GM08714 (cell line): Measurements from ENCODE around the gene IZUMO4.

Source experiments
- H3K4me3 ChIP-seq: fragments of 200-500 bp; sonication (Bioruptor generic); 2 replicates; pipeline ENCODE4 v1.5.1; 2014; ENCODE audit warnings: mild to moderate bottlenecking, low read length, inconsistent platforms
- ZNF274 ChIP-seq: IDR thresholded peaks from 2 replicates; pipeline ENCODE4 v1.6.1; 2012; ENCODE audit warnings: mild to moderate bottlenecking, low read depth, low read length

IZUMO4 gene

DNA sequence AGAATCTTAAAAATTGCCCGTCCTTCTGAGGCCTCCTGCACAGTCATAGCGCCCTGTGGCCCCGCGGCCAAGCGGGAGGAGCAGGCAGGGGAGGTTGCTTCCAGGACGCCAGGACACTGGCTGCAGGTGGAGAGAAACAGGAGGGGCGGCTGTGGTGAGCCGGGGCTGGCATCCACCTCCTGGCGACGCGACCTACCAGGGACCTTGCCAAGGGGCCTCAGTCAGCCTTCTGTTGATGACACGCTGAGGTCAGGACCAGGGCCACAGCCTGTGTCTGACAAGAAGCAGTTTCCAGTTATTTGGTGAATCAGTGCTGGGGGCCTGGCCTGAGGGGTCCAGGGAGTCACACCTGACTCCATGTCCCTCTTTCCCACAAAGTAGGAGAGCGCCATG is 32.3 kb upstream of the IZUMO4 start:
- TF ChIP-seq ZNF274, result no peak
- H3K4me3 ChIP-seq, result no peak overlapping the region

DNA sequence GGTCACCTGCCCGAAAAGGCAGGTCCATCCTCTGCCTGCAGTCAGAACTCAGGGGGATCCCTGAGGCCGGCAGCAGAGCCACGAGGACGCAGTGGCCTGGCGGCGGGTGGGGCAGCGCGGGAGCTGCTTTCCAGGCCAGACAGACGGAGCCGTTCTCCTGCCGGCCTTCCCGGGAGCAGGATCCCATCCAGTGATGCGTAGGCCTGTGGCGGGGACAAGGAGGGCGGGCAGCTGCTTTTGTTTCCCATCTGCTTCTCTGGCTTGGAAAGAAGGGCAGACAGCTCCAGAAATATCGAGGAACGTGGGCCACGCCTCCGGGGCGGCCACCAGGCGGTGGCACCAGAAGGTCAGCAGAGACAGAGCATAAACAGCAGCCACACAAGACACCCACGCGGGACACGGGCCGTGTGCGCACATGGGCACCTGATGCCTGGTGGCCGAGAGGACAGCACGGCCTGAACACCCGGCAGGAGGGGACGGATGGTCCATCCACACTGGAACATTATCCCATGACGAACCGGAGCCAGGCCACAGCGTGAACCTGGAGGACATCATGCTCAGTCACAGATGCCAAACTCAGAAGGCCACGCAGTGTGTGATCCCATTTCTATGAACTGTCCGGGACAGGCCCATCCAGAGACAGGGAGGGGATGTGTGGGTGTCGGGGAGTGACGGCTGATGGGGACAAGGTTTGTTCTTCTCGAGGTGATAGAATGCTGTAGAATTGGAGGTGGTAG is 31.8 kb upstream of the IZUMO4 start:
- no peak overlapping the region for H3K4me3 ChIP-seq

DNA sequence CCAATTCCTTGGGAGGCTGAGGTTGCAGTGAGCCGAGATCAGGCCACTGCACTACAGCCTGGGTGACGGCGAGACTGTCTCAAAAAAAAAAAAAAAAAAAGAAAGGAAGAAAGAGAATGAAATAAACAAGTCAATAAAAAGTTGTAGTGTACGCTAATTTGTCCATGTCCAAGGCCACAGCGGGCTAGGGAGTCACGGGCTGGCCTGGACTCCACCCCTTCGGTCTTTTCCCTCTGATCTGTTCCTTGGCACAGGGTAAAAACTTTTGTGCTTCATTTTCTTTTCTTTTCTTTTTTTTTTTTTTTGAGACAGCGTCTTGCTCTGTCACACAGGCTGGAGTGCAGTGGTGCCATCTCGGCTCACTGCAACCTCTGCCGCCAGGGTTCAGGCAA is 26.3 kb upstream of the IZUMO4 start:
- no peak overlapping the region for H3K4me3 ChIP-seq
- no peak for TF ChIP-seq ZNF274

More for the DNA sequence above, 31.8 kb upstream of the IZUMO4 start:
- TF ChIP-seq ZNF274, result no peak

DNA sequence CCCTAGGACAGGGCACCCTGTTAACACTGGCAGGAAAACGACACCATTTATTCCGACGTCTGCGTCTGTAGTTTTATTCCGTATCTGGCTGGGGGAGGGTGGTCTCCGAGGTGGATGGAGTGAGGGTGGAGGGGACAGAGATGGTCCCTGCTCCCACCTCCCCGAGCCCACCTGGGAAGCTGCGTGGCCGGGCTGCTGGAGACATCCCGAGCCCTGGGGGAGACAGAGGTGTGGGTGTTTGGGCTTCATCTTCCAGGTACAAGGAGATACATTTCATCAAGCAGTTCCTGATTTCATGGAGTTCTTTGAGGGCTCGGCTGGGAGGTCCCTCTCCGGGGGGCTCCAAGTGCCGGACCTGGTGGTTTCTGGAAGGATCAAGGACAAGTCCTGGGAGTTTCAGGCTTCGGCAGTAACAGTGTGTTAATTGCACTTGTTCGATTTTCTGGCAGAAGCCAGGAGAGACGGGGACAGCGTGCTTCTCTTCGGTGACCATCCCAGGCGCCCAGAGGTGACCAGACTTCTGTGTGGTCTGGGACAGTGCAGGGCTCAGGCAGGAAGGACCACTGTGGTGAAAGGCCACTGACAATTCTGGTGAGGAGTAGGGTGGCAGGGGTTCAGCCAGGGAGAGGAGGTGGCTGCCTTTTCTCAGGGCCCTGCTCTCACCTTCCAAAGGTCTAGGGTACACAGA is 25.6 kb upstream of the IZUMO4 start:
- H3K4me3 ChIP-seq, result no peak overlapping the region
- TF ChIP-seq ZNF274, result no peak

DNA sequence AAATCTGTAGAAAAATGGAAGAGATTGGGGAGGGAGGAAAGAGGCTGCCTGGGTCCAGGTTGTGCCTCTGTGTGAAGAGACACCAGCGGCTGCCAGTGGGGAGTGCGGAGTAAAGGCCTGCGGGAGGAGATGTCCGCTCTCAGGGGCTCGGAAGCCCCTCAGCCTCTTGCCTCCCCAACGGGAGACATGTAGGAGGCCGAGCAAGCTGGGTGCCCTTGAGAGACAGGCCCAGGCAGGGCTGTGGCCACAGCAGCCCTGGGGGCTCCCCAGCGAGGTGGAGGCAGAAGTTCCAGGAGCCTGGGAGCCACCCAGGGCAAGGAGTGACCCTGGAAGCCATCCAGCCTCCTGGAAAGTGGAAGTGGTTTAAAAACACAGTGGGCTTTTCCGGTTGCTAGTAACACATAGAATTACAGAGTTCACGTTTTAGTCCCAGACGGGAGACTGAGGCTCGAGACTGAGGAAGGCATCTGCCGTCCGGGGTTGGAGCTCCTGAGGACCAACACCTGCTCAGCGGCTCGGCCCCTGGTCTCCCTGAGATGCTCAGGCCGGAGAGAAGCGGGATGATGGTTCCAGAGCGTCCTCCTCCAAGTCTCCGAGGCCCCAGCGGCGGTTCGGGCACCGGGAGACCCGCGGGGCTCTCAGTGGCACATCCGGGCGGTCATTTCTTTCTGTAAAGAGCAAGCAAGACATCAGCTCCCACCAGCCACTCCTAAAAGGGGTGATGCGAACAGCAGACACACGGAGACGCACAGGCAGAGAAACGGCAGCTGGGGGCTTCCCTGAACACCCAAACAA is 23.8 kb upstream of the IZUMO4 start:
- H3K4me3 ChIP-seq, result no peak overlapping the region
- no peak for TF ChIP-seq ZNF274

DNA sequence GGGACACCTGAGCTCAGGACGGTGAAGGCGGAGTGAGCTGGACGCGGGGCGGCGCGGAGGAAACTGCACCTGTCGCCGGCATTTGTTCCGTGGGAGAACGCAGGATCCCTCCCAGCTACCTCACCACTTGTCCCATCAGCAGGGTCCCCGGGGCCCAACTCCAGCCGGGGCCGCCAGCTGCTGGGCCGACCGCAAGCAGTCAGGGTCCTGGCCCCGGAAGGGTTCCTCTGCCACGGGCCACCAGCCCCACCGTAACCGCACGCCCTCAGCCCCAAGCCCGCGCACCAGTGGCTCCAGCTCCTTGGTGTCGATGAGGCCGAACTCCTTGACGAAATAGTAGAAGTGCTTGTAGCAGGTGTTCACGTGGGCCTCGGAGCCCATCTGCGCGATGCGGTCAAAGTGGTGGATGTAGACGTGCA is 20.2 kb upstream of the IZUMO4 start:
- no peak for TF ChIP-seq ZNF274
- H3K4me3 ChIP-seq, result no peak overlapping the region

DNA sequence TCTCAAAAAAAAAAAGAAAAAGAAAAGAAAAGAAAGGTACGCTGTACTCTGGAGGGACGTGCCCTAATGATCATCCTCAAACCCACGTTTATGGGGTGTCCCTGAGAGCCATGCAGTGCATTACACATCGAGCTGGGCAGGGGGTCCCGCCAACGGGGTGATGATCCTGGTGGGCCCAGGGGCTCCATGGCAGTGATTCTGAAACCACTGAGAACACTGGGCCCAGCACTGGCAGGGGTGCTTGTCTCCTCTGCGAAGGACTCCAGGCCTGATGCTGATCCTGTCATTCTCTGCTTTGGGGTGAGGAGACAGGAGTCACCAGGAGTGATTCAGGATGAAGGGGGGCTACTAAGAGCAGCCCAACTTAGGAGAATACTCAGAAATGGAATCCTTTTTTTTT is 19.3 kb upstream of the IZUMO4 start:
- H3K4me3 ChIP-seq, result no peak overlapping the region
- TF ChIP-seq ZNF274, result no peak

DNA sequence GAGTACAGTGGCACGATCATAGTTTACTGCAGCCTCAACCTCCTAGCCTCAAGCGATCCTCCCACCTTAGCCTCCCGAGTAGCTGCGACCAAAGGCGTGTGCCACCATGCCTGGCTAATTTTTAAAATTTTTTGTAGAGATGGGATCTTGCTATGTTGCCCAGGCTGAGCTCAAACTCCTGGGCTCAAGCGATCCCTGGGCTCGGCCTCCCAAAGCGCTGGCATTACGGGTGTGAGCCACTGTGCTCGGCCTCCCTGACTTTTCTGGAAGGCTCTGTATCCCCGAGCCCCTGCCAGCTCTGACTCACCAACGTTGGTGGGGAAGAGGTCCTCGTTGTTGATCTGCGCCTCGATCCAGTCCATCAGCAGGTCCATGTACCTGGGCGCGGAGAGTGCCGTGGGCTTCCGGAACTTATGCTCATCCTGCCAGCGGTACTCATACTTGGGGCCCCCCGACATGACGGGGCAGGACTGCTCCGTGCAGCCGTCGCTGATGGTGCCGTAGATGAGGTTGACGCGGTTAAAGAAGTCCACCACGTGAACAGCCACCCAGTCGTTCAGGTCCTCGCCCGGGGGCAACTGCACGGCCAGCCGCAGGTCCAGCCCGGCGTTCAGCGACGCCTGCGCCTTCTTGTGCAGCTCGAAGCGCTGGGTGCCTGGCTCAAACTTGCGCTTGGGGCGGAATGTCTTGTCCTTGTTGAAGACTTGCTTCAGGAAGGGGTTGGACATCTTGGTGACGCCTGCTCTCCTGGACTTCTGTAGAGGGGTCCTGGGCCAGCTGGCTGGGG is 18.7 kb upstream of the IZUMO4 start:
- no peak for TF ChIP-seq ZNF274

DNA sequence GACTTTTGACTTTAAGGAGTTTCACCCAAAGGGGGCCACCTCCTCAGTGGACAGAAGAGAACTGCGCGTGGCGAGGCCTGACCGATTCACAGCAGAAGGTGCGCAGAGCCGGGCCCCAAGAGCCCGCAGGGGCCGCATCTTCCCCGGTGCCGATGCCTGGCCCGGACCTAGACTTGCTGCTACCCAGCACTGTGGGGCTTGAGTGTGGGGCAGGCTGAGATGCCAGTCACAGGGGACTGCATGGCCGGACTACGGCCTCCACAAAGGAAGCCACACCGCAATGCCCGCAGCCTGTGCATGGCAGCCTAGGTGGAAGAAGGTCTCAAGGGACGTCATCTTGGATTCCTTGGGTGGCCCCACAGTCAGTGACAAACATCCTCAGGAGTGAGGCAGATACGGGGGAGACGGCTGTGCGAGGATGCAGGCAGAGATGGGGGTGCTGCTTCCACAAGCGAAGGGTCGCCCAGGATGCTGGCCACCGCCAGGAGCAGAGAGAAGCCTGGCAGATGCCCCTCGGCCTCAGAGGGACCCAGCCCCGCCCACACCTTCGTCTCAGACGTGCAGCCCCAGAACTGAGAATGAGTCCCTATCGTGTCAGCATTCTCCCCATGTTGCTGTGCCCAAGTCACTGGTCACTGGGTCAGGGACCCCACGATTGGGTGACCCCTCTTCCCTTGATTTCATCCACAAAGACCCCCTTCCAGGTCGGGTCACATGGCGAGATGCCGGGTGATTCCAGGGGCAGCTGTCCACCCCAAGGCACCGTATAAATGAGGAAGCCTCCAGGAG is 17.4 kb upstream of the IZUMO4 start:
- H3K4me3 ChIP-seq, result no peak overlapping the region
- no peak for TF ChIP-seq ZNF274

More for the DNA sequence above, 18.7 kb upstream of the IZUMO4 start:
- no peak overlapping the region for H3K4me3 ChIP-seq

DNA sequence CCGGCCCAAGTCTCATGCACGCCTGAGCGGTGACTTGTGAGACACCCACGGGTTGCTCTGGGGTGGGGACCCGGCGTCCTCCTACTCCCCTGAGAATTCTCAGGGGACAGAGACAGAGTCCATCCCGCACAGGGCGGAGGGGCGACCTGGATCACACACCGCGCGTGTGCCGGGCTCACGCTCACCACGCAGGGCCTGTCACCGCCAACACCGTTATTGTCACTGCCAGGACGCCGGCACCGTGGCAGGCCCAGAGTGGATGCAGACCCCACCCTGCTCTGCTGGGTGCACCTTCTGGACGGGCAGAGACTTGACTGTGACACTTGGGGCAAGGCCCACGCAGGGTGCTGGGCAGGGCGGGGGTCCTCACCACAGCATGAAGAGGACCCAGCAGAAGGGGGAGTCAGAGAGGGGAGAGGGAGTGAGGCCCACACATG is 16.8 kb upstream of the IZUMO4 start:
- TF ChIP-seq ZNF274, result no peak
- no peak overlapping the region for H3K4me3 ChIP-seq

DNA sequence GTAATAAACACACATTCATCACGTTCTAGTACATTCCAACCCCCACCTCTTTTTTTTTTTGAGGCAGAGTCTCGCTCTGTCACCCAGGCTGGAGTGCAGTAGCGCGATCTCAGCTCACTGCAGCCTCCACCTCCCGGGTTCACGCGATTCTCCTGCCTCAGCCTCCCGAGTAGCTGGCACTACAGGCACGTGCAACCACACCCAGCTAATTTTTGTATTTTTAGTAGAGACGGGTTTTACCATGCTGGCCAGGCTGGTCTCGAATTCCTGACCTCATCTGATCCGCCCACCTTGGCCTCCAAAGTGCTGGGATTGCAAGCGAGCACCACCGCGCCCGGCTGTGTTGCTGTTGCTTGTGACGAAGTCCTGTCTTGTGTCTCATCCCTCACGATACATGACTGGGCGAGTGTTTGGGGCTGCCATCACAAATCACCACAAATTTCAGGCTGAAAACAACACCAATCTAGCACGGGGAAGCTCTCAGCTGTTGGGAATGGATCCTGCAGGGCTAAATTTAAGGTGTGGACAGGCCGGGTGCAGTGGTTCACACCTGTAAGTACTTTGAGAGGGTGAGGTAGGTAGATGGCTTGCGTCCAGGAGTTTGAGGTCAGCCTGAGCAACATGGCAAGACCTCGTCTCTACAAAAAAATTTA is 16.3 kb upstream of the IZUMO4 start:
- H3K4me3 ChIP-seq, result no peak overlapping the region; the same call in 1 of the 2 replicates
- no peak for TF ChIP-seq ZNF274

DNA sequence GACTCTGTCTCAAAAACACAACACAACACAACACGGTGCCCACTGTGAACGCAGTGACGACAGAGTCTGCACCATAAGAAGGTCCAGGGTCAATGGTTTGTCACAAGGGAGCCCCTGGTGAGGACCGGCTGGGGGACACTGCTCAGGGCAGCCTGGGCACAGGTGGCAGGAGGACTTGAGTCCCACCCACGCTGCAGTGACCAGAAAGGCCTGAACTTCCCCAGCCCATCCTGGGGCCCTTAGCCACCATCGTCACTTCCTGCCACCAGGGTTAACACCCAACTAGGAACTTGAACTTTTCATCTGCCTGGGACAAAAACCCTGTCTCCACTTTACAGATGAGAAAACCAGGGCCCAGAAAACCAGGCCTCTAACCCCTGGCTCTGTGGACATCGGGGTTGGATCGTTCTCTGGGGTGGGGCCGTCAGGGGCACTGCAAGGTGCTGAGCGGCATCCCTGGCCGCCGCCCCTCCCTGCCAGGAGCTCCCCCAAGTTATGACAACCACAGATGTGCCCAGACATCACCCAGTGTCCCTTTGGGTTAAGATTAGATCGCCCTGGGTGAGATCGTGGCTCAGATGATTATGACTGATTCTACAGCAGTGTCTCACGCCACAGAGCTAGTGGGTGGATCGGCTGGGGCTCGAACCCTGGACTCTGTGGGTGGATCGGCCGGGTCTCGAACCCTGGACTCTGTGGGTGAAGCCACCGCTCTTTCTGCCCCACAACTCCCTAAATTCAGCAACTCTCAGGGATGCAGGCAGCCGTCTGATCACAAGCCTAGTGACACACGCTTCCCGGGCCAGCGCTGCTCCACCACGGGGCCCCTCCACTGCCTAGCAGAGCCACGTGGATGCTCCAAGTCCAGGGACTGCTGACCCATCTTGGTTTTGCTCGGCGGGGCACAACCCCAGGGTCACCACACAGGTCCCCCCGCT is 14.6 kb upstream of the IZUMO4 start:
- no peak for TF ChIP-seq ZNF274
- peak overlapping the region; percentile 80 for H3K4me3 ChIP-seq
